BE2C (cell line): ENCODE data around the gene SLC25A1.

ENCODE experiments used
- DNase-seq: peaks from one replicate; pipeline ENCODE4 v3.0.0-alpha.2; 2020
- H3K27me3 ChIP-seq: fragments of 250-450 bp; sonication (Bioruptor Pico); 2 replicates; pipeline ENCODE4 v1.5.1; 2020; ENCODE audit warnings: mild to moderate bottlenecking
- H3K36me3 ChIP-seq: fragments of 250-450 bp; sonication (Bioruptor Pico); 2 replicates; pipeline ENCODE4 v1.5.1; 2020; ENCODE audit warnings: mild to moderate bottlenecking
- H3K4me1 ChIP-seq: fragments of 250-450 bp; sonication (Bioruptor Pico); 2 replicates; pipeline ENCODE4 v1.5.1; 2020
- H3K4me3 ChIP-seq: 2 replicates; pipeline ENCODE4 v1.5.1; 2011; ENCODE audit warnings: low read depth, low read length
- H3K9me3 ChIP-seq: fragments of 250-450 bp; sonication (Bioruptor Pico); 2 replicates; pipeline ENCODE4 v1.5.1; 2020
- TF ChIP-seq, protein P1 (sequence below): IDR thresholded peaks from 2 replicates; pipeline ENCODE4 v1.5.1; 2012; ENCODE audit warnings: mild to moderate bottlenecking, low read depth, low read length

Gene SLC25A1

DNA sequence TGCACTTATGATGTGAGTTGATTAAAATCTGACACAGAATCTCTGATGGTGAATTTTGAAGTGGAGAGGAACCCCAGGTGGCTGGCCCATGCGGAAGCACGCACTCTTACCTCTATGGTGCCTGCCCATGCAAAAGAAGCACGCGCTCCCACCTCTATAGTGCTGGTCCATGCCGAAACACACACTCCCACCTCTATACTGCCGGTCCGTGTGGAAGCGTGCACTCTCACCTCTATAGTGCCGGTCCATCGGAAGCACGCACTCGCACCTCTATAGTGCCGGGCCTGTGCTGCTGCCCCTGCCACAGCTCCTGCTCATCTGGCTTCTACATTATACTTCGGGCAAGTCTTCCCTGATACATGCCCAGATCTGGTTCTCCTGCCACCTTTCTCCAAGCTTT lies 36.8 kb upstream of the SLC25A1 start:
- TF ChIP-seq, protein P1, sequence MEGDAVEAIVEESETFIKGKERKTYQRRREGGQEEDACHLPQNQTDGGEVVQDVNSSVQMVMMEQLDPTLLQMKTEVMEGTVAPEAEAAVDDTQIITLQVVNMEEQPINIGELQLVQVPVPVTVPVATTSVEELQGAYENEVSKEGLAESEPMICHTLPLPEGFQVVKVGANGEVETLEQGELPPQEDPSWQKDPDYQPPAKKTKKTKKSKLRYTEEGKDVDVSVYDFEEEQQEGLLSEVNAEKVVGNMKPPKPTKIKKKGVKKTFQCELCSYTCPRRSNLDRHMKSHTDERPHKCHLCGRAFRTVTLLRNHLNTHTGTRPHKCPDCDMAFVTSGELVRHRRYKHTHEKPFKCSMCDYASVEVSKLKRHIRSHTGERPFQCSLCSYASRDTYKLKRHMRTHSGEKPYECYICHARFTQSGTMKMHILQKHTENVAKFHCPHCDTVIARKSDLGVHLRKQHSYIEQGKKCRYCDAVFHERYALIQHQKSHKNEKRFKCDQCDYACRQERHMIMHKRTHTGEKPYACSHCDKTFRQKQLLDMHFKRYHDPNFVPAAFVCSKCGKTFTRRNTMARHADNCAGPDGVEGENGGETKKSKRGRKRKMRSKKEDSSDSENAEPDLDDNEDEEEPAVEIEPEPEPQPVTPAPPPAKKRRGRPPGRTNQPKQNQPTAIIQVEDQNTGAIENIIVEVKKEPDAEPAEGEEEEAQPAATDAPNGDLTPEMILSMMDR: no peak

GRCh38 chr22:19214078-19214473 lies 35.5 kb upstream of the SLC25A1 start:
- Histone ChIP-seq H3K4me3 (no peak overlapping the region), H3K9me3 (no peaks in the 10 kb centered on the region), H3K4me1 (no peaks in the 10 kb centered on the region), H3K36me3 (no peaks in the 10 kb centered on the region), H3K27me3 (no peaks in the 10 kb centered on the region)
- DNase-seq: no peak
- TF ChIP-seq, protein P1: no peak

More for the DNA sequence above, 36.8 kb upstream of the SLC25A1 start:
- H3K9me3 ChIP-seq: no peaks in the 10 kb centered on the region
- DNase-seq: no peak
- H3K4me3 ChIP-seq: no peak overlapping the region
- no peaks in the 10 kb centered on the region for H3K36me3 ChIP-seq
- no peaks in the 10 kb centered on the region for H3K4me1 ChIP-seq
- no peaks in the 10 kb centered on the region for H3K27me3 ChIP-seq

- Histone ChIP-seq H3K4me1 (no peaks in the 10 kb centered on the region), H3K27me3 (no peaks in the 10 kb centered on the region), H3K9me3 (no peaks in the 10 kb centered on the region), H3K4me3 (no peak overlapping the region), H3K36me3 (no peaks in the 10 kb centered on the region)
- no peak for DNase-seq
- TF ChIP-seq, protein P1: no peak
These were observed 35.0 kb upstream of the SLC25A1 start for GRCh38 chr22:19213442-19214077.

DNA sequence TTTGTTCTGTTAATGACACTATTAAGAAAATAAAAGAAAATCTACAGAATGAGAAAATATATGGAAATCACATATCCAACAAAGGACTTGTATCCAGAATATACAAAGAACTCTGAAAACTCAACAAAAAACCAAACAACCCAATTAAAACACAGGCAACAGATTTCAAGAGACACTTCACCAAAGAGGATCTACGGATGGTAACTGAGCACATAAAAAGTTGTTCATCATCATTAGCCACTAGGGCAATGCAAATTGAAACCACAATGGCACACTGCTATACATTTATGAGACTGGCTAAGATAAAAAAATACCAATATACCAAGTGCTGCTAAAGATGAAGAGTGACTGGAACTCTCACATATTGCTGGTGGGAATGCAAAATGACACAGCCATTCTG lies 34.5 kb upstream of the SLC25A1 start:
- Histone ChIP-seq H3K4me3 (no peak overlapping the region), H3K9me3 (no peaks in the 10 kb centered on the region), H3K4me1 (no peaks in the 10 kb centered on the region; the same call in 1 of the 2 replicates), H3K27me3 (no peaks in the 10 kb centered on the region), H3K36me3 (no peaks in the 10 kb centered on the region)
- DNase-seq: no peak
- TF ChIP-seq, protein P1: no peak

GRCh38 chr22:19212302-19212870 lies 33.9 kb upstream of the SLC25A1 start:
- H3K27me3 ChIP-seq: no peaks in the 10 kb centered on the region
- H3K36me3 ChIP-seq: no peaks in the 10 kb centered on the region
- no peak overlapping the region for H3K4me3 ChIP-seq
- DNase-seq: no peak
- TF ChIP-seq, protein P1: no peak
- H3K9me3 ChIP-seq: no peaks in the 10 kb centered on the region
- peaks cover 6% of the 10 kb centered on the region; the same call in 1 of the 2 replicates for H3K4me1 ChIP-seq

DNA sequence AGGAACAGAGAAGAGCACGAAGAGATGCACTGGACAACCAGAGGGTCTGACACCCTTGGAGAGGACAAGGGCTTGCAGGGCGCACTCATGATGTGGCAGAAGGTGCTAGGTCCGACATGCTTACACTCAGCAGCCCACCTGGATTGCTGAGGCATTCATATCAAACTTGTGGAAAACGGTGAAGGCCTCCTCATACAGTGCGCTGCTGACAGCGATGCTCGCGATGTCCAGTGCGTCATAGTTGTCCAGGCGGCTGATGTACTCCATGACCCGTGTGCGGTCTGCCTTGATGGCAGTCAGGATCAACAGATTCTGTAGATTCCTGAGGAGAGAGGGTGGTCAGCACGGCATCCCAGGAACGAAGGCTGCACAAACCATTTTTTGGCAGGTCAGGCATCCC lies 31.7 kb upstream of the SLC25A1 start:
- no peak overlapping the region for H3K4me3 ChIP-seq
- H3K36me3 ChIP-seq: no peaks in the 10 kb centered on the region
- no peak for DNase-seq
- no peaks in the 10 kb centered on the region for H3K27me3 ChIP-seq
- peaks cover 7% of the 10 kb centered on the region; the same call in 1 of the 2 replicates for H3K4me1 ChIP-seq
- TF ChIP-seq, protein P1: no peak
- no peaks in the 10 kb centered on the region for H3K9me3 ChIP-seq
